Activated CD4-positive, alpha-beta memory T cell treated with anti-CD3 and anti-CD28 coated beads, Interleukin-2, amount 10 ng/mL, durations not matched to agents 7 days and 5 days (primary cell): ENCODE measurements around the gene METTL24. TPM values are rescaled to one million over a fixed set of nuclear protein-coding genes. Genes with fewer than 3 reads are reported as not detected.

Source experiments
- CTCF ChIA-PET: fragments of 350-600 bp; sonication (Branson Sonifier 250); formaldehyde crosslinking; loops from one replicate; lab custom pipeline; 2021; ENCODE audit warnings: antibody characterized with exemption, inconsistent platforms; lab: Charles Lee
- POLR2A ChIA-PET: fragments of 350-600 bp; sonication (Branson Sonifier 250); formaldehyde crosslinking; loops from one replicate; lab custom pipeline; 2021; ENCODE audit warnings: antibody characterized with exemption; lab: Charles Lee
- DNase-seq: peaks from one replicate; pipeline ENCODE4 v3.0.0-alpha.2; 2020
- H3K27ac Mint-ChIP-seq: one replicate; pipeline ENCODE4 v1.8.0; 2021; ENCODE audit warnings: mild to moderate bottlenecking, mixed read lengths
- H3K27me3 Mint-ChIP-seq: one replicate; pipeline ENCODE4 v1.8.0; 2021; ENCODE audit warnings: mixed read lengths
- H3K36me3 Mint-ChIP-seq: one replicate; pipeline ENCODE4 v1.8.0; 2021; ENCODE audit warnings: low read depth, mixed read lengths
- H3K4me1 Mint-ChIP-seq: one replicate; pipeline ENCODE4 v1.8.0; 2021; ENCODE audit warnings: mixed read lengths
- H3K4me3 Mint-ChIP-seq: one replicate; pipeline ENCODE4 v1.8.0; 2021; ENCODE audit warnings: mild to moderate bottlenecking, mixed read lengths
- H3K9me3 Mint-ChIP-seq: one replicate; pipeline ENCODE4 v1.8.0; 2021; ENCODE audit warnings: mixed read lengths
- total RNA-seq, 2 experiments: library from RNA; stranded (reverse); gene quantifications; one replicate each; pipeline ENCODE4 v1.2.3, GENCODE V29; 2021

Gene METTL24
- total RNA-seq, 2 experiments from 2014 or later = not detected

DNA sequence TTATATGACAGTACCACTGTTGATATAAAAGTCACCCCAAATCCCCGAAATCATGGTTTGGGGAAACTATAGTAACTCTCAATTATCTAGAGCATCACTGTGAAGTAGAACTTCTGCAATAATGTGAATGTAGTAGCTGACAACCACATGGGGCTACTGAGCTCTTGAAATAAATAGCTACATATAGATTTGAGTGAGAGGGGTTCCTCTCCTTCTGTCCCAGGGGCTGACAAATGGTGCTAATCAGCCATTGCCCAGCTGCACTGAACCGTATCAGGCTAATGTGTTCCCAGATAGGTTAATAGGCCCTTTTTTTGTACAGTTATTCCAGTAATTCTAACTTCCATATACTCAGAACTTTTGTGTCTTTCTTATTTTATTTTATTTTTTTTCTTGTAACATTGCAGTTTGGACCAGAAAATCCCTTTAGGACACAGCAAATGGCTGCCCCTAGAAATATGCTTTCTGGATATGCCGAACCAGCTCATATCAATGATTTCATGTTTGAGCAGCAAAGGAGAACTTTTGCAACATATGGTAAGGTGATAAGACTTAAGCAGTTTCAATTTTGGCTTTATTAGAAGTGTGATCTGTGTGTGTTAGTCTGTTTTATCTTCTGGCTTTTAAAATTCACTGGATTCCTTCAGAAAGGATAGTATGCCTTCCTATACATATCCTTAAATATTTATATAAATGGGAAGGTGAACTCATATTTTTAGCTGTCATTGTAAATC, 156.8 kb downstream of the METTL24 start:
- POLR2A ChIA-PET = interaction anchor here (0.6 to 1.2 kb wide), 2 partner anchors 21 to 35 kb away, joined by 3 read pairs; partner anchors contain the start of gene CDC40
- CTCF ChIA-PET = no interaction called here
- no peaks in the 10 kb centered on the region for H3K9me3 Mint-ChIP-seq
- H3K4me3 Mint-ChIP-seq = no peak overlapping the region
- DNase-seq = no peak
- peaks cover 2% of the 10 kb centered on the region for H3K4me1 Mint-ChIP-seq
- H3K27me3 Mint-ChIP-seq = no peaks in the 10 kb centered on the region
- H3K27ac Mint-ChIP-seq = no peak overlapping the region
- peaks cover 3% of the 10 kb centered on the region for H3K36me3 Mint-ChIP-seq

DNA sequence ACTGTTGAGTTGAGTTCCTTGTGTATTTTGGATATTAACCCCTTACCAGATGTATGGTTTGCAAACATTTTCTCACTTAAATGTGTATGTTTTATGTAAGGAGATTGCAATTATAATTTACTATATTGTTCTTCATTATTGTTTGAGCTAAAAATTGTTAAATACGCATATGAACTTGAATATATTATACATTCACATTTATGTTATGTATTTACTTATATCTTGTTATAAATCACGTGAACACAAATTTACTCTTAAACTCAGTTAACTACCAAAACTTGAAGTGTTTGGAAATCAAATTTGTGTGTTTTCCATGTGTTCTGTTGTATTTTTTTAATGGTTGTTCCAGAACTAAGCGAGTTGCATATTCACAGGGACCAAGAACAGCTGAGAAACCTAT, 159.6 kb downstream of the METTL24 start:
- no peak for DNase-seq
- H3K36me3 Mint-ChIP-seq = peaks cover 12% of the 10 kb centered on the region
- no peak overlapping the region for H3K4me3 Mint-ChIP-seq
- no peaks in the 10 kb centered on the region for H3K9me3 Mint-ChIP-seq
- no peaks in the 10 kb centered on the region for H3K27me3 Mint-ChIP-seq
- ChIA-PET CTCF (interaction anchor here (1.6 kb wide), 1 partner anchor 10 kb away, joined by 3 read pairs; no protein-coding TSS in a partner anchor), POLR2A (no interaction called here)
- H3K4me1 Mint-ChIP-seq = peaks cover 2% of the 10 kb centered on the region
- H3K27ac Mint-ChIP-seq = no peak overlapping the region

DNA sequence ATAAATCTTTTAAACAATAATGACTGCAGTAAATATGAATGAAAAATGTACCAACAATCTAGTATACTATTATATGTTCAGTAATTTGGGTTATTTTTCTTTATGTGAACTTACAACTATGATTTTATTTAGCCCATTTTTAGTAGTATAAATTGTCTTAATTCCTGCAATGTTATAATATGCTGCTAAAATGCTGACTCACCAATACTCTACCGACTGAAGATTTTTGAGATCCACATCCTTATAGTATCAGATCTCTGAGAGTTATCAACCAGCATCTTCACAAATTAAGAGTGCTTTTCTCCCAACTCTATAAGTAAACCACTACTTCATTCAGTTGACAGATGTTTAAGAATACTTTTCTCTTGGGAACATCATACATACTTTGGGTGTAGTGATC, 161.3 kb downstream of the METTL24 start:
- ChIA-PET CTCF (no interaction called here), POLR2A (no interaction called here)
- H3K36me3 Mint-ChIP-seq = peaks cover 14% of the 10 kb centered on the region
- H3K4me3 Mint-ChIP-seq = no peak overlapping the region
- H3K27me3 Mint-ChIP-seq = no peaks in the 10 kb centered on the region
- no peak for DNase-seq
- no peaks in the 10 kb centered on the region for H3K9me3 Mint-ChIP-seq
- no peak overlapping the region for H3K27ac Mint-ChIP-seq
- H3K4me1 Mint-ChIP-seq = peaks cover 2% of the 10 kb centered on the region

DNA sequence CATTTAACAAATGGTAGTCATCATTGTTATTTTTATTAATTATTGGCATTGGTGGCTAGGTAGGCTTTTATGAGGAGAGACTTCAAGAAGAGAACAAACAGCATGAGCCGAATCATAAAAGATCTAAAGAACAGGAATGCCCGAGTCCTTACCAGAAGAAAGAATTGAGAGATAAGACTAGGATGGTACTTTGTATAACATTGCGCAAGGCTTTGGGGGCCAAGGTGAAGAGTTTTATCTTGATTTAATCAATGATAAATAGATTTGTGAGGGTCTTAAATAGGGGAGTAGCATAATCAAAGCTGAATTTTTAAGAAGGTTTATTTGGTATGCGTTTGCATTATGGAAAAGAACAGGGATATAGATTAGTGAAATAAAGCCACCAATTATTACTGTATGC, 162.5 kb downstream of the METTL24 start:
- ChIA-PET CTCF (no interaction called here), POLR2A (interaction anchor here (1.1 kb wide), 1 partner anchor 16 kb away, joined by 3 read pairs; the partner anchor contains the start of genes CDC40 and WASF1)
- peaks cover 2% of the 10 kb centered on the region for H3K4me1 Mint-ChIP-seq

More for the DNA sequence above, 162.5 kb downstream of the METTL24 start:
- no peak overlapping the region for H3K27ac Mint-ChIP-seq
- no peaks in the 10 kb centered on the region for H3K27me3 Mint-ChIP-seq
- H3K4me3 Mint-ChIP-seq = no peak overlapping the region
- H3K36me3 Mint-ChIP-seq = peaks cover 14% of the 10 kb centered on the region
- DNase-seq = no peak
- no peaks in the 10 kb centered on the region for H3K9me3 Mint-ChIP-seq

Other genes starting within 250 kb of the METTL24 start
- gene WASF1, start 178.7 kb downstream of the METTL24 start, total RNA-seq = under 1 TPM; 0.48 to 0.76 TPM
- gene CDC40, start 177.9 kb downstream of the METTL24 start, total RNA-seq = 10 to 100 TPM; 31.0 to 35.1 TPM
- gene DDO, start 57.2 kb upstream of the METTL24 start, total RNA-seq = not detected
- gene SLC22A16, start 118.3 kb upstream of the METTL24 start, total RNA-seq = not detected